Muscle of leg (tissue), 11 donors: Measurements from ENCODE around the gene TFAM. TPM values are rescaled to one million over a fixed set of nuclear protein-coding genes. Genes with fewer than 3 reads are reported as not detected.

ENCODE experiments used
- DNase-seq: peaks from one replicate; pipeline ENCODE4 v3.0.0; 2013
- H3K27ac ChIP-seq: one replicate; pipeline ENCODE4 v1.5.1; 2013; ENCODE audit warnings: mild to moderate bottlenecking, low read length, control low read depth
- H3K27me3 ChIP-seq: one replicate; pipeline ENCODE4 v1.6.1; 2013; ENCODE audit warnings: low read length; ENCODE audit not compliant: control insufficient read depth, insufficient read depth
- H3K36me3 ChIP-seq: one replicate; pipeline ENCODE4 v1.6.1; 2013; ENCODE audit warnings: low read length; ENCODE audit not compliant: control insufficient read depth, insufficient read depth
- H3K4me1 ChIP-seq: one replicate; pipeline ENCODE4 v1.6.1; 2013; ENCODE audit warnings: low read length; ENCODE audit not compliant: control insufficient read depth, insufficient read depth
- H3K4me3 ChIP-seq: one replicate; pipeline ENCODE4 v1.5.1; 2013; ENCODE audit warnings: low read length, control low read depth
- H3K9me3 ChIP-seq: replicated peaks from 2 replicates; pipeline ENCODE4 v1.6.1; 2013; ENCODE audit warnings: low read depth, low read length; ENCODE audit not compliant: control insufficient read depth
- WGBS: methylation state at CpG from one replicate; pipeline ENCODE4 v1.1.5; 2013; ENCODE audit warnings: missing lambda C conversion rate; ENCODE audit not compliant: insufficient coverage; 5-methylcytosine and 5-hydroxymethylcytosine counted together
- polyA plus RNA-seq, 8 donors: library from polyadenylated mRNA; unstranded; fragments of 120-200 nt; gene quantifications; one replicate each; pipeline versions ENCODE4 v1.2.1 to v1.2.3, GENCODE V29; 2013; ENCODE audit warnings: inconsistent platforms in 1 of 8, low replicate concordance in 1 of 8; ENCODE audit not compliant: insufficient read length in 8 of 8, insufficient read depth in 1 of 8
- total RNA-seq: library from RNA; stranded (reverse); fragments of 120-200 nt; gene quantifications from one replicate; pipeline ENCODE4 v1.2.4, GENCODE V29; 2013

The TFAM gene
- total and polyA plus RNA-seq, 9 donors: 24.9 to 37.6 (median 32.6) TPM

DNA sequence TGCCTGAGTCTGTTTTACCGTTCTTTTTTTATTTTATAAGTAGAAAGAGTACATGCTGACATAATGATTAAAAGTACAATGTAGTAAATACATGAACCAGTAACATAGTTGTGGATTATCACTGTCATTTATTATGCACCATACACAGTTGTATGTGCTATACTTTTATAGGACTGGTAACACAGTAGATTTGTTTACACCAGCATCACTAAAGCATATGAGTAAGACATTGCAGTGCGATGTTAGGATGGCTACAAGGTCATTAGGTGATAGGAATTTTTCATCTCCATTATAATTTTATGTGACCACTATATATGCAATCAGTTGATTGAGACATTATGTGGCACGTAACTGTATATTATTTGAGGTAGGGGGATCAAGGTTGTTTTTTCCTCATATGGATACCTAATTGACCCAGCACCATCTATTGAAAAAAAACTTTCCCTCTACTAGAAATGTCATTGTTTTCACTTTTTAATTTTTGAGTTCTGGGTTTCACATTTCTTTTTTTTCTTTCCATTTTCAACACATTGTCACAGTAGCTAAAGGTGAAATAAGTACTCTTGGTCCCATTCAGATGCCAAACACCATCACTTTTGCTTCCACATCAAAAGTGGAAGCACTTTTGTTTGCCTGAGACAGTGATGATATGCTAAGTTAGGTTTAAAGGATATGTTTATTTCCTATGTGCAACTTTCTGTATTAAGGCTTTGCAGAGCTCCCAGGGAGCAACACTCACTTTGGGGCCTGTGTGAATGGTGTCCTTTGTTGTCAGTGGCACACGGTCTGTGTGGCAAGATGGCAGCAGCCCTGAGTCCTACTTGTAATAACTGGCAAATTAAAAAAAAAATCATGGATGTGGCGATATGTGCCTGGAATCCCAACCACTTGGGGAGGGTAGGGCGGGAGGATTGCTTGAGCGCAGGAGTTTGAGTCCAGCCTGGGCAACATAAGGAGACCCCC, 33.3 kb upstream of the TFAM start:
- Histone ChIP-seq H3K27me3 (no peaks in the 10 kb centered on the region), H3K4me3 (no peak overlapping the region), H3K36me3 (no peaks in the 10 kb centered on the region), H3K4me1 (no peaks in the 10 kb centered on the region), H3K9me3 (no peaks in the 10 kb centered on the region), H3K27ac (no peak overlapping the region)
- no peak for DNase-seq
- 92% methylated on average over 2 of the region's 7 CpGs for WGBS

DNA sequence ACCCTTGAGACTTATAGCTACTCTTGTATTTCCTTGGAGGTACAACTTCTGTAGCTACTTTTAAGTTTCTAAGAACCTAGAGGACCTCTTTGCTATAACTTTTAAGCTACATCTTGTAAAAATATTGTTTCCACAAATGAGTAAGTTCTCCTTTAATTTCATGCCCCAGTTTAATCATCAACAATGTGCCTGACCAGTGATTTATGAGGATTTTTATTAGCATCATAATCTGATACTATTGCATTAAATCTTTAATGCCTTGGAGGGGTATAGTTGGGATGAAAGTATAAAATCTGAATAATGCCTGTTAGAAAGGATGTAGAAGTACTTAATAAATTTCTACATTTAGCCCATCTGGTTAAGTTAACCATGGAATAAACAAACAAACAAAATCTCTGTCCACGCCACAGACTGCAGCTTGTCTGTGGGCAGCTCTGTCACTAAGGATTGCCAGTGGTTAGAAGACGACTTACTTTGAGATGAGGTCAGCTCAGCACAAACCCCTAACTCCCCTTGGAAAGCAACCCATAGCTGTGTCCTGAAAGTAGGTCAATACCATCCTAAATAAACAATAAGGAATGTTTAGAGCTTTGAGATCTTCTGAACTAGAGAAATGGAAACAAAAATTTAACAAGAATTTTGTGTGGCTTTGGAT, 32.1 kb upstream of the TFAM start:
- Histone ChIP-seq H3K9me3 (no peaks in the 10 kb centered on the region), H3K4me1 (no peaks in the 10 kb centered on the region), H3K27me3 (no peaks in the 10 kb centered on the region), H3K4me3 (no peak overlapping the region), H3K27ac (no peak overlapping the region), H3K36me3 (no peaks in the 10 kb centered on the region)
- DNase-seq: no peak
- WGBS: no CpG with 5 or more reads among the region's 2 CpGs

DNA sequence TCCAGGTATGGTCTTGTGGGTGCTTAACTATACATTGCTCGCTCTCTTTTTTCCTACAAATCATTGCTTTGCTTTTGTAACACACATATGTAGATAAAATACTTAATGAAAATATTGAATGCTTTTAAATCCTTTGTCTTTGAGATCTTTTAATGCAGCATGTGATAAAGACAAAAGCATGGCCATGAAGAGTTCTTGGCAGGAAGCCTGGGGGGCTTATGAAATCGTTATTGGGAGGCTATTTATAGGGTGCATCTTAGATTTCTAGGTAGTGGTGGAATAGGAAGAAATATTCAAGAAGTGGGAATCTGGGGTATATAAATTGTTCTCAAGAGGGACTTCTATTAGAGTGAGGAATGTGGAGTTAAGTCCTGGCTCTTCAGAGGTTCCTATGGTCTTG, 28.5 kb upstream of the TFAM start:
- H3K27ac ChIP-seq: no peak overlapping the region
- H3K4me1 ChIP-seq: no peaks in the 10 kb centered on the region
- H3K4me3 ChIP-seq: no peak overlapping the region
- WGBS: 0% methylated on average over 1 of the region's 2 CpGs
- no peak for DNase-seq
- no peaks in the 10 kb centered on the region for H3K27me3 ChIP-seq
- no peaks in the 10 kb centered on the region for H3K36me3 ChIP-seq
- H3K9me3 ChIP-seq: no peaks in the 10 kb centered on the region

DNA sequence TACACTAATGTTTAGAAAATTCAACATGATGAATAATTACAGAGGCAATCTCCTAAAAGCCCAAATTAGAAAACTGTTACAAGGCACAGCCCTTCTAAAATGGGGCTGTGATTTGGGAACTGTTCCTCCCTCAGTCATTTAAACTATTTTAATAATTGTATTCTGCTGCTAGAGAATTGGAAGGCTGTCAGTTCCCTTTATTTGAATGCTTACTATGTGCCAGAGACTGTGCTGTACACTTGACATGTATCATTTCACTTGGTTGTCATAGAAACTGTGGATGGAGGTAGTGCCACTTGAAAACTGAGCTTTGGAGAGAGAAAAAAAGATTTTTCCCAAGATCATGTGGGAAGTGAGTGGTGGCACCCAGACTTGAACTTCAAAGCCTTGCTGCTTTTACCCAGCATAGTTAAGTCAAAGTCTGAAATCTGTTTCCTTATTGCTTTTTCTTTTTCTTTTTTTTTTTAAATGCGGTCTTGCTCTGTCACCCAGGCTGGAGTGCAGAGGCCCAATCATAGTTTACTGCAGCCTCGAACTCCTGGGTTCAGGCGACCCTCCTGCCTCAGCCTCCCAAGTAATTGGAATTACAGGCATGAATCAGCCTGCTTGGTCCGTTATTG, 26.8 kb upstream of the TFAM start:
- H3K27ac ChIP-seq: no peak overlapping the region
- H3K9me3 ChIP-seq: no peaks in the 10 kb centered on the region
- no peaks in the 10 kb centered on the region for H3K4me1 ChIP-seq
- H3K4me3 ChIP-seq: no peak overlapping the region
- WGBS: 100% methylated on average over 3 of the region's 4 CpGs
- no peak for DNase-seq
- no peaks in the 10 kb centered on the region for H3K27me3 ChIP-seq
- H3K36me3 ChIP-seq: no peaks in the 10 kb centered on the region

DNA sequence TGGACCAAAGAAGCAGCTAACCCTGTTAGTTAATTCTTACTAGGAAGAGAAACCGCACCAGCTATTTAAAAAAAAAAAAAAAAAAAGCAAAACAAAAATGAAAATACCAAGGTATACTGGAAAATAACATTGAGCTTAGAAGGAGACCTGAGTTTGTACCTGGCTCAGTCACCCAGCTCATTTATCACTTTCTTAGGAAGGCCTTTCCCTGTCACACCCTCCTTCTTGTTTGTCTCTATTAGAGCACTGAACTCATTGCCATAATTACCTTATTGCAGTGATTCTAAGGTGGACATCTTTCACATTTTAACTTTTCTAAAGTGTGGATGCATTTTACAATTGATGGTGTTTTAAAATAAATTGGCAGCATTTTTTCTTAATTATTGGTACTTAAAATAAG, 26.3 kb upstream of the TFAM start:
- H3K9me3 ChIP-seq: no peaks in the 10 kb centered on the region
- H3K36me3 ChIP-seq: no peaks in the 10 kb centered on the region
- DNase-seq: no peak
- no CpG with 5 or more reads among the region's 1 CpG for WGBS
- no peak overlapping the region for H3K4me3 ChIP-seq
- H3K27ac ChIP-seq: no peak overlapping the region
- H3K27me3 ChIP-seq: no peaks in the 10 kb centered on the region
- no peaks in the 10 kb centered on the region for H3K4me1 ChIP-seq

DNA sequence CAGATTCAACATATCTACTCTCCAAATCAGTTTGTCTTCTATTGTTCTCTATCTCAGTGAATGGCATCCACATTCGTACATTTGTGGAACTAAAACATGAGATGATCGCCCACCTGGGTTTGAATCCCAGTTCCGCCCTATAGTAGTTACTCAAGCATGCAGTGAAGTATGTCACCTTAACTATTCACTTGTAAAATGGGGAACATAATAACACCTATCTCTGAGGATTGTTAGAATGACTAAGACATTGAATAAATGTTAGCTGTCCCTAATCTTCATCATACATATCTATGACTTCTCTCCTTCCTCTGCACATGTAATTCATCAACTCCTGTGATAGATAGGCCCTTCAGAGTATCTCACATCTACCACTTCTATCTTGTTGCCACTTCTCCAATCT, 25.7 kb upstream of the TFAM start:
- H3K36me3 ChIP-seq: peaks cover 2% of the 10 kb centered on the region
- H3K27me3 ChIP-seq: no peaks in the 10 kb centered on the region
- no peaks in the 10 kb centered on the region for H3K9me3 ChIP-seq
- H3K4me3 ChIP-seq: no peak overlapping the region
- no peak overlapping the region for H3K27ac ChIP-seq
- WGBS: no CpG with 5 or more reads among the region's 3 CpGs
- H3K4me1 ChIP-seq: no peaks in the 10 kb centered on the region
- no peak for DNase-seq

DNA sequence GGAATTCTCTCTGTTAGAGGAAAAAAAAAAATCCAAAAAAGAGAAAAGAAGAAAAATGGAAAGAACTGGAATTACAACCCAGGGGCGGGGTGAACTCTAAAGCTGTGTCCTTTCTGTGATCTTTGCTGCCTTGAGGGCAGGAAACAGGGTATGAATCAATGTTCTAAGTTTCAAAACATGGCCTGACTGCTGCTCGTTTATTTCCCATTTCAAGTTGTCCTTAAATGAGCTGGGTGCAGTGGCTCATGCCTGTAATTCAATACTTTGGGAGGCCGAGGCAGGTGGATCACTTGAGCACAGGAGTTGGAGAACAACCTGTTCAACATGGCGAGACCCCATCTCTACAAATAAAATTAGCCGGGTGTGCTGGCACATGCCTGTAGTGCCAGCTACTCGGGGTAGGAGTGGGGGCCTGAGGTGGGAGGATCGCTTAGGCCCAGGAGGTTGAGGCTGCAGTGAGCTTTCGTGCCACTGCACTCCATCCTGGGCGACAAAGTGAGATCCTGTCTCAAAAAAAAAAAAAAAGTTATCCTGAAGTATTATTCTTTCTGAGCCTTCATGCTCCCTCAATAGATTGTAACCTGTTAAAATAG, 24.7 kb upstream of the TFAM start:
- no peak overlapping the region for H3K27ac ChIP-seq
- no peaks in the 10 kb centered on the region for H3K9me3 ChIP-seq
- H3K27me3 ChIP-seq: no peaks in the 10 kb centered on the region
- no peak for DNase-seq
- 100% methylated on average over 2 of the region's 9 CpGs for WGBS
- no peak overlapping the region for H3K4me3 ChIP-seq
- no peaks in the 10 kb centered on the region for H3K4me1 ChIP-seq
- peaks cover 2% of the 10 kb centered on the region for H3K36me3 ChIP-seq

DNA sequence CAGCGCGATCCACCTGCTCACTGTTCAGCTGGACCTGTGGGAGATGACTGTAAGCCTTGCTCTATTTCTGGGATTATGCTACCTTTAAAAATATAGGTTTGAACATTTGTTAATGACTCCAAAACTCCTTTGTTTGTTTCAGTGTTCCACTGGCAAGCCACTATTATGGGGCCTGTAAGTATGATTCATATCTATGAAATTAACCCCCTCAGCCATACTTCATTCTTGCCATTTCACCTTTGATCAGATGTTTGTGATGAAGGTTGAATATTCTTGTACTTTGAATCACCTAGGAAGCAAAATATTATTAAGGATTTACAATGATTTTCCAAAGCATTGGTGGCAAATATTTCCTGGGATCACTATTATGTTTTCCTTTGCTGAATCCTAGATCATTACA, 23.9 kb upstream of the TFAM start:
- Histone ChIP-seq H3K4me3 (no peak overlapping the region), H3K27ac (no peak overlapping the region), H3K9me3 (no peaks in the 10 kb centered on the region), H3K27me3 (no peaks in the 10 kb centered on the region), H3K4me1 (no peaks in the 10 kb centered on the region), H3K36me3 (peaks cover 2% of the 10 kb centered on the region)
- DNase-seq: no peak
- WGBS: no CpG with 5 or more reads among the region's 2 CpGs

DNA sequence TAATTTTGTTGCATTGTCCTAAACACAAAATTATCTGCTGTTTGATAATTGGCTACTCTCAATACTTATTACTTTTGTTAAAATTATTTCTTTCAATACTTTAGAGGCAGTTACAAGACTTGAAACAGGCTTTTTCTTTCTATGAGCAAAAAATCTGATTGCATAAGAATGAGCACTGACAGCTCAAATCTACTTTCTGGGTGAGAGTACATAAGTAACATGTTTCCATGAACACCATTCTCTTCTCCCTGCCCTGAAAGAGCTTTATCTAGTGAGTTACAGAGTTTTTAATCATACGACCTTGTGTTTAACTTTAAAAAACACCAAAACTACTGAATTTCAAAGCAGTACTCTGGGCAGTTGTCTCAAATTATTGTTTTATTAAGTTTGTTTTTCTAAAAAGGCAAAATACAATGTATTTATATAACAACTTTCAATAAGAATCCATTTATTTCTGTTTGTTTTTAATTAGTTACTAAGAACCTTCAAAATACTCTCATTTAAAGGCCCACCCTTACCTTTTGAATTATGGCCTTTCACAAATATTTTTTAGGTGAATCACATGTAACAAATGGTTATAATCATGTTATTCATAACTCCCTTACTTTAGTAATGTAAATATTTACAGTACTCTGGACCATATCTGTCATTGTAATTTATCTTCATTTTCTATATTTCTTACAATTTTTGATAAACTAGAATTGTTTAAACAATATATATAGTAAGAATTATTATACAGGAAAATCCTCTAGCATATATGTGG, 23.0 kb upstream of the TFAM start:
- Histone ChIP-seq H3K36me3 (peaks cover 2% of the 10 kb centered on the region), H3K27ac (no peak overlapping the region), H3K27me3 (no peaks in the 10 kb centered on the region), H3K4me3 (no peak overlapping the region), H3K4me1 (no peaks in the 10 kb centered on the region), H3K9me3 (no peaks in the 10 kb centered on the region)
- no peak for DNase-seq
- no CpG with 5 or more reads among the region's 1 CpG for WGBS
